CD4-positive, alpha-beta T cell treated with Interleukin-4 for 1 hour (primary cell): Measurements from ENCODE around the gene CLEC16A.
"Not testable (repeated sequence)": the region's sequence is repeated elsewhere in the genome, so short reads cannot be mapped to it uniquely, and the experiment has no call there.

Source experiments
- DNase-seq, 2 donors: peaks; one replicate each; pipeline ENCODE4 v3.0.0-alpha.2; 2020 to 2022

Gene CLEC16A

DNA sequence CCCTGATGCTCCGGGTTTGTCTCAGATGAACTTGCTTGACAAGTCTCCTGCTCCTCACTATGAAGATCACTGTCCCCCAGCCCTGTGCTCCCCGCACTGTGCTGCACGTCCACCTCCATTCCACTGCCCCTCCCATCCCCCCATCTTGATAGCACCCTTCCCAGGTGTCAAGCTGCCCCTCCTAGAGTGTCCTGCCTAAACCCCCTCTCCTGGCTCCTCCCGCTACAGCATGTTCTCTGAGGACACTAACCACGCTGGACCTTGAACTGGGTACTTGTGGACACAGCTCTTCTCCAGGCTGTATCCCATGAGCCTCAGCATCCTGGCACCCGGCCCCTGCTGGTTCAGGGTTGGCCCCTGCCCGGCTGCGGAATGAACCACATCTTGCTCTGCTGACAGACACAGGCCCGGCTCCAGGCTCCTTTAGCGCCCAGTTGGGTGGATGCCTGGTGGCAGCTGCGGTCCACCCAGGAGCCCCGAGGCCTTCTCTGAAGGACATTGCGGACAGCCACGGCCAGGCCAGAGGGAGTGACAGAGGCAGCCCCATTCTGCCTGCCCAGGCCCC, 20.6 kb upstream of the CLEC16A start:
- DNase-seq: no peak

DNA sequence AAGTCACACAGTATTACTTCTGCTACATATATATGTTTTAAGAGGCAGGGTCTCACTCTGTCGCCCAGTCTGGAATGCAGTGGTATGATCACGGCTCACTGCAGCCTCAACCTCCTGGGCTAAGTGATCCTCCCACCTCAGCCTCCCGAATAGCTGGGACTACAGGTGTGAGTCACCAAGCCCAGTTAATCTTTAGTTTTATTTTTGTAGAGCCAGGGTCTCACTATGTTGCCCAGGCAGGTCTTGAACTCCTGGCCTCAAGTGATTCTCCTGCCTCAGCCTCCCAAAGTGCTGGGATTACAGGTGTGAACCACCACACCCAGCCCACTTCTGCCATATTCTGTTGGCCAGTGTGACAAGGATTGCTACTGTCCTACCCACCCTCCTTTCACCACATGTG, 19.1 kb upstream of the CLEC16A start:
- DNase-seq: not testable (repeated sequence)

DNA sequence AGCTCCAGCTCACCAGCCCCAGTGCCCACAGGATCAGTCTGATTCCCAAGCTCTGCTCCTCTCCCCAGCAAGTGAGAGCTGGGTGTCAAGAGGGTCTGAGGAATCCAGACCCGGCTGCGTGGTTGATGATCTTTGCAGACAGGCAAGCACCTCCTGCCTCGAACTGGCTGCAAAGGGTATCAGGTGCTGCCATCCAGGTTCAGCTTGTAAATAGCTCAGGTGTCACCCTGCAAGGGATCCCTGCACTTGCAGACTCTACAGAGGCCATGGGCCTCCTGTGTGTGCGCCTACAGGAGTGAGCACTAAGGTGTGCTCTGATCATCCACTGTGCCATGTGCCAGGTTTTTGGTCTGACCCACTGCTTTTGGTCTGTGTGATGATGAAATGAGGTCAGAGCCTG, 18.3 kb upstream of the CLEC16A start:
- DNase-seq: no peak

DNA sequence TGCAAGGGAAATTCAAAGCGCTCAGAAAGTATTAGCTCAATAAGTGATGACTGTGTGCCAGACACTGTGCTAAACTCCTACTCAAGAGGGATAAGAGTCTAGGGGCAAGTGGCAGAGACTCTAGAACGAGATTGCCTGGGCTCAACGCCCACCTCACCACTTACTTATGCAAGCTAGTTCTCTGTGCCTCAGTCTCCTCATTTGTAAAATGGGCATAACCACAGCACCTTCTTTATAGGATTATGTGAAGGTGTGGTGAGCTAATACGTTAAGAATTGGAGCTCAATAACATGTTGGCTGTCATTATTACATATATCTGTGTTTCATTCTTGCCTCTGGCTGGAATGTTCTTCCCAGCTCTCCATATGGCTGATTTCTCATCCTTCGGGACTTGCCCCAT, 17.5 kb upstream of the CLEC16A start:
- no peak for DNase-seq

DNA sequence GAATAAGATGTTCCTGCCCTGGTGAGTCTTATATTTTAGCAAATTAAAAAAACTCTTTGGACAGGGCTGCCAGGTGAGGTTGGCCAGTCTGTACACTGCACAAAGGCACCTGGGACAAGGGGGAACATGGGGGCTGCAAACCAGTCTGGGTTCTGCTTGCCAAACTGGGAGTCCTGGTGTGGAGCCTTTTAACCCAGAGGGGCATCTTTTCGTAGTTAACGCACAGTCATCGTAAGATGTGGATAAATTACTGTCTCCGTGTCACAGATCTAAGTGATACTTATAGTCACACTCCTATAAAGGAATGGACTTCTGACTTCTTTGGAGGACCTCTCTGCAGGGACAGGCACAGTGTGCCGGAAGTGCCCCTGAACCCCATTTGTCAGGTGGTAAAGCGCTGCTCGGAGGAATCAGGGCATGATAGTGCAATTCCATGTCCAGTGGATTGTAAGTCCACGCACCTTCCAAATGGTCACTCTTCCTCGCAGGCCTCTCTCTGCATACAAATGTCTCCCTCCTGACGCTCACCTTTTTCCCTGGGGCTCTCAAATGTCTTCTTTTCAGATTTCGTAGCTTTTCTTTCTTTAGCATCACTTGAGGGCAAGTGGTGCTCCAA, 16.8 kb upstream of the CLEC16A start:
- DNase-seq: no peak

DNA sequence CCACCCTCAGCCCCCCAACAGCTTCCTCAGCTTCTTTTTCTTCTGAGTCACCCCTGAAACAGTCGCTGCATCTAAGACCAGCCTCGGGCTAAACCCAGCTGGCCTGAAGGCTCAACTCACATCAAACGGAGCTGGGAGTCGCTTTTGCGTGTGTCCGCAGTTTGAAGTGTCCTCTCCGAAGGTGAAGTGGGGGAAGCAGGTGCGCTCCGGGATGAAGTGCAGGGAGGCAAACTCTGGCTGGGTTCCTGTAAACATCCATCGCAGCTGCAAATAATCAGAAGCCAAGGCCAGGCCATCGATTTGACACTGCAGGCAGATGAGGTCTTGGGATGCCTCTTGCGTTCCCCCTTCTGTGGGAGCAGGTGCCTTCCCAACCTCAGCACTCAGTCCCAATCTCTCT, 15.3 kb upstream of the CLEC16A start:
- DNase-seq: not testable (repeated sequence)

DNA sequence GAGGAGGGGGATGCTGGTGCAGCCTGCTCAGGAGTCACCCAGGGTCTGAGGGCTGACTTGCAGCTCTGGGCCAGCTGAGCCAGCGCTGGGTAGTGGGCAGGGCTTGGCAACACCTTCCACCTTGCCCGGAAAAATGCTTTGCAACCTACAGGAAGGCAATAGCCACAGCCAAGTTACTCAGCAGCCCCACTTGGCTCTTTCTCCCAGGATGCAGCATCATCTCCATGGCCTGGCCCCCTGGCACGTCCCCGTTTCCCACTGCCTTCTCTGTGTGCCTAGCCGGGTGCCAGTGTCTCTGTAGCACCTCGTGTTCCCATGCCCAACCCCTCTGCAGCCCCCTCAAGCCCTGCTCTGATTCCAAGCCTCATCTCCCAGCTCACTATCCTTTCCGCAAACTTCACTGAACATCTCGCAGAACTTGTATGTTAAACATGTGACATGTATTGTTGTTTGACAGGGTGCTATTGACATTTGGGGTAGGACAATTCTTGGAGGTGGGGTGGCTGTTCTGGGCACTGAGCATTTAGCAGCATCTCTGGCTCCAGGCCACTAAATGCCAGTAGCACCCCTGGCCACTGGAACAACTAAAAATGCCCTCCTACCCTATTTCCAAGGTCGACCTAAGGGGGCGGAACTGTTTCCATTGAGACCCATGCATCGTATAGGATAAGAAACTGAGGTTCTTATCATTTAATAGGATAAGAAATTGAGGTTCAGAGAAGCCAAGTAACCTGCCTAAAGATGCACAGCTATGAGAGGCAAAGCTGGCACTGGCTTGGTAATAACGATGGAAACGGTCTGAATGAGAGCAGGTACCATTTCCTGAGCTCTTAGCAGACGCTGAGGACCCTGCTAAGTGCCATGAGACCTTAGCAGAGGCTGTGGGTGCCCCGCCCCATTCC, 14.3 kb upstream of the CLEC16A start:
- DNase-seq: no peak

DNA sequence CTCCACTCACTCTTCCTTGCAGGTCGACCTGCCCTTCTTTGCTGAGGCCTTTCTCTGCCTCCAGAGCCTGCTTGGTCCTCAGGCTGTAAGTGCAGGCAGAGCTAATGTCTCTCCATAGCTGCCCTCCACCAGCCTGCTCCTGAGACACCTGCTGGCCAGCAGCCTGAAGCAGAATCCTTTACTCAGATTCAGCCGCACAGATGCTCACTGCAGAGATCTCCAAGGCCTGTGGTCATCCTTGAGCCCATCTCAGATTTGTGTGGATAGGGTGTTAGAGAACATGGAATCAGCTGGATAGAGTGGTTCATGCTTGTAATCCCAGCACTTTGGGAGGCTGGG, 13.6 kb upstream of the CLEC16A start:
- DNase-seq: no peak

DNA sequence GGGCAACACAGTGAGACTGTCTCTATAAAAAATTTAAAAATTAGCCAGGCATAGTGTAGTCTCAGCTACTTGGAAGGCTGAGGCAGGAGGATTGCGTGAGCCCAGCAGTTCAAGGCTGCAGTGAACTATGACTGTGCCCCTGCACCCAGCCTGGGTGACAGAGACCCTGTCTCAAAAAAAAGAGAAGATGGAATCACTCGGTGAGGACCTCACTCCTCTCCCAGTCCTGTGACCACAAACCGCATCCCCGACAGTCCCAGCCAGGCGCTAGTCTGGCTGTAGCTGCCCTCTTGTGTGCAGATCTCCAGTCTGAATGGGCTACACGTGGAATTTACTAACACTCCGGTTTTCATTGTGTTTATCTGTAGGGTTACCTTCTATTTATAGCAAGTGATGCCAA, 13.2 kb upstream of the CLEC16A start:
- no peak for DNase-seq

DNA sequence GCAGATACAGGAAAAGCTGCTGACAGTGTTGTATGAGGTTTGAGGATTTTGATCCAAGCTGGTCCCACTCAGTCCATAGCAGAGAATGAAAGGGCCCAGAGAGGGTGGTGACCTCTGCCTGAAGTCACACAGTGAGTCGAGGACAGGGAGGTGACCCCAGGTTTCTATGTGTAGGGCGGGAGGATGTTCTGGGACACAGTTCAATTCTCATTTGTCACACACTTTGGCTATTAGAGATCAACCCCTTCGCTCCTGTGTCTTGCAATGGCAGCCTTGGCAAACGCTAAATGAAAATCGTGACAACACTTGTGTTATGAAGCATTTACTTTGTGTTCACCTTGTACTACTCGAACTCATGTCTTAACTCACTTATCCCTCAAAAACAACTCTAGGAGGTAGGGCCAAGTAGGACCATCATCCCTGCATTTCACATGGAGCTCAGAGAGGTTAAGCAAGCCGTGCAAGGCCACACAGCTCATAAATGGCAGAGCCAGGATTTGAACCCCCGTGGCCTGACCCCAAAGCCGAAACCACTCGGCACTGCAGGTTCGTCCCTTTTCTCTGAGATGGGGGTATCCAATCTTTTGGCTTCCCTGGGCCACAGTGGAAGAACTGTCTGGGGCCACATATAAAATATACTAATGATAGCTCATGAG, 12.3 kb upstream of the CLEC16A start:
- no peak for DNase-seq

DNA sequence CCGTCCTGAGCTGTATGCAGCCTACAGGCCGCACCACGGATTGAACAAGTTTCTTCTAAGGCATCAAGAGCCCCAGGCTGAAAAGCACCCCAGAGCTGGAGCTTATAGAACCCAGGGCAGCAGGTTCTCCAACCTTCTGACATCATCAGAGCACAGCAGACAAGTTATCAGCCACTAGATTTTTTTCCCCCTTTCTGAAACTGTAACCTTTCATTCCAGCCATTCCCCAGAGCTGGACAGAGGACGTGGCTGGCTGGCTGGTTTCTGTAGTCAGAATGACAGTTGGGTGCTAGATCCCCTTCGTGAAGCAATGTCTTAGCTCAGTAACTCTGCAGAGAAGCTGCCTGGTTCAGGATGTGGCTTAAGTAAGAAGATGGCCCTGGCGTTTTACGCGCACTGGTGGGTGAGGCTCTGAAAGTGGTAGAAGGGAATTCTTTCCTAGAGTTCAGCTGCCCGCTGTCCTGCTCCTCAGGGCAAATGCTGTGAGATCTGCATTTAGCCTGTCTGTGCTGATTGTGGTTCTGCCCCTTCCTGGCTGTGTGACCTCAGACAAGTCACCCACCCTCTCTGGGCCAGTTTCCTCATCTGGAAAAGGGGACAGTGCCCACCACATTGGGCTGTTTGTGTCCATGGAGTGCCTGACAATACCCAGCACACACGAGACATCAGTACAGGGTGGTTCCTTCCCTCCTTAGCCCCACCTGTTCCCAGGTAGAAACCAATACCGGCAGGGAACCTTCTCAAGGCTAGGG, 11.2 kb upstream of the CLEC16A start:
- DNase-seq: no peak

DNA sequence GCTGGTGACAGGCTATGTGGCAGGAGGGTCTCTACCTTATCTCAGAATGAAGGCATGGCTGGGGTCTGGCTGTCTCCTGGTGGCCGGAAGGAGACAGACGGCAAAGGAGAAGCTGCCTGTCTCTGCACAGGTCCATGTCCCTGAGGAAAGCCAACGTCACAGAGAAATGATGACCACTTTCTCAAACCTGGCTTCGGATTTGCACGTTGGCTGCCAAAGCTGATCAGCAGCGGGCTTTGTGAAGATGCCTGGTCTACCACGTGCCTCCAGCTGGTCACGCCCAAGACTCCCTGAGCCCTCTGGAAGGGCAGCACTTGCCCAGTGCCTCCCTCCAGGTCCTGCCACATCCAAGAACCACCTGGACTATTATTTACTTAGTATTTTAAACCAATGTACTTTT, 10.5 kb upstream of the CLEC16A start:
- DNase-seq: no peak

DNA sequence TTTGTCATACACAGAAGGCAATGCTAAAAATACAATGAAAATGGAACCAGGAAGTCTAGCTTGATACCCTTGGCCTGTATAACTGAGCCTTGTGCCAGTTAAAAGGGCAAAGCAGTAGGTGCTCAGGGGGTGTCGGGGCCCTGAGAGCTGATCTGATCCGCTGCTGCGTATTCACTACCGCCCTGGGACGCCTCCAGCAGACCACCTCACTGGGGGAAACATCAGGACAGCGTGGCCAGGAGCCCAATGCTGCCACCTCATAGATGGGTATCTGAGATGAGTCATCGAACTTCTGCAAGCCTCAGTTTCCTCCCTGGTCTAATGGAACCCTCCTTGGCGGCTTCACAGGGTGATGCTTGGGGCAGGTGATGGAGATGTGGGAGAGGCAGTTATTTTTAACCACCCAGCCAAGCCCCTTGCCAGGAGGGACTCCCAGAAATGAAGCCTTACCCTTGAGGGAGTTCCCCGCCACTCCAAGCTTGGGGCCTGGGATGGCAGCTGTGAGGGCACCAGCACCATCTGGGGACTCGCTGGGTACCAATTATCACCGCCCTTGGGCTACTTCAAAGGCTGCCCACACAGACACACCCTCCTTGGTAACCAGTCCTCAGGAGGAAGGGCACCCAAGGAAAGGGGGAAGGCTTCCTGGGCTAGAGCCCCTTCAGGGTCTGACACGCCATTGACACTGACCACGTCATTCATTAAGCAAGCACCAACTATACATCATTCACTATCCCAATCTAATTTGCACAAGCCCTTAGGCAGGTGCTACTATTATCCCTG, 9.8 kb upstream of the CLEC16A start:
- DNase-seq: no peak

DNA sequence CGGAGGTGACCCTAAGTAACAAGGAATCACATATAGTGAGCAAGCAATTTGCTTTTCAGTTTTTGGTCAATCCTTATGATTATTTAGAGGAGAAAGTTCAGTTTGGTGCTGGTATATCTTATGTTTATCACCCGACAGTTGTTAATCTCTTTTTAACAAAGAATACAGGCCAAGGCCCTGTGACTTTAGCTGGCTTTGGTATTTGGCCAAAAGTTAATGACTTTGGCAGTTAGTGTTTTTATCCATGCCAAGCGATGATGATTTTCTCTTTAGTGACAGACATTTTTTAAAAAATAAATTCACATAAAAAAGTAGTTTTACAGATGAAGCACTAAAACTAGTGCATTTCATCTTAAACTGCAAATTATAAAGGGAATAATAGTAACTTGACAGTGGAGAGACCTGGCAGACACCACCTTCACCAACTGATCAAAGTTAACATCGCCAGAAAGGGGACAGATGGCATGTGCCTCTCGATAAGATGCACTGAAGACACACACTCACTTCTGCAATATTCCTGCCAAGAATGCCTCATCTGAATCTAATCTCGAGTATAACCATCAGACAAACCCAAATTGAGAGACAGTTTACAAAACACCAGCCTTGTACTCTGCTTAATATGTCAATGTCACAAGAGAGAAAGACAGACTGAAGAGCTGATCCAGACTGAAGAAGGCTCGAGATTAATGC, 9.0 kb upstream of the CLEC16A start:
- DNase-seq: no peak

DNA sequence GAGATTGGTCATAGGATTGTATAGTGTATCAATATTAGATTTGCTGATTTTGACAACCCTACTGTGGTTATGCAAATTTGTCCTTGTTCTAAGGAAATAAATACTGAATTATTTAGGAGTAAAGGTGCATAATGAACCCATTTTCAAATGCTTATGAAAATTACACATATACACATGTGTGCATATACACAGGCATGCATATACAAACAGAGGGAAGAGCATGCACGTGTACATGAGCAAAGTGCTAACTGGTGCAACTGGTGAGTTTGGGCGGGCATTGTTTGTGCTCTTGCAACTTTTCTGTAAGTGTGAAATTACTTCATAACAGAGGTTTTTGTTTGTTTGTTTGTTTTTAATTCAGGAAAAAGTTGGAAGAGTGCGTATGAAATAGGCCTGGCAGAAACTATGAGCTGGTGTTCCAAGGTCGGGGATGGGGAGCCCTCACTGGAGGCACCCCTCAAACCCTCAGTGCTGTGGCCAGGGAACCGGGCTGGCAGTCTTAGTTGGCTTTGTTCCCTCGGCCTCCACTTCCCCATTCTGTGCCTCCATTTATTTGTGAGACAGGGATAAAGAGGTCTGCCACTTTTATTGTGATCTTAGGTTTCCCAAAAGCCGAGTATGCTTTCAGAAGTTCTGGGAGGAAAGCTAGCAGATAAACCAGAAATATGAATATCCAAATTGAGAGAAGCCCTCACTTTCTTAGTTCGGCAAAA, 7.9 kb upstream of the CLEC16A start:
- no peak for DNase-seq

DNA sequence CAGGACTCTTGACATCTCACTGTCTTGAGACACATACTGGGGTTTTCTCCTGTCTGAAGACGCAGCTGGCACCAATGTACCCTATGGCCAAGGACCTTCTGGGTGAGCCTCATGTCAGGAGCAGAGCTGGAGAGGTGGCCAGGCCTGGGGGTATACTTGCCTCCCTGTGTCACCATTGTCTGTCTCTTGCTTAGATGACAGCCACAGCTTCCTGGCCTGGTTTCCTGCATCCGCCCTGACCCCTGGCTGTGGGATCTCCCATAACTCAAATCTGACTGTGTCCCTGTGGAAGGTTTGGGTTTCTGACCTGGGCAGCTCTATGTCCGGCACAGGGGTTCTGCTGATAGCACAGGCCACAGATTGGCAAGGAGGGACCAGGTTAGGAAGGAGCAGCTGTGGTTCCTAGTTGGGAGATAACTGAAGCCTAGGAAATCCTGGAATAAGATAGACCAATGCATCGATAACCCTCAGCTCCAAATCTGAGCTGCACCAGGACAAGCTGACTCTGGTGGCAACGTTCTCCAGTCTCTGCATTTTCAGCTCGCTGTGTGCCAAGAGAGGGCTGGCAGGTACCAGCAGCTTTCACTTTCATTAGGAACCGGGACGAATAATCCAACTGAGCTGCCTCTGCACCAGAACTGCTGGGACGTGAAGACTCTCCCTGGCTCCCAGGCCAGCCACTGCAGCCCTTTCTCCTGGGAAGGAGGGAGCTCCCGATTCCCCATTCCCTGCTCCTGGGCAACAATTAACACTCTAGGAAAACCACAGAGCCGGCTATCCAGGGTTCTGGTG, 7.1 kb upstream of the CLEC16A start:
- no peak for DNase-seq

DNA sequence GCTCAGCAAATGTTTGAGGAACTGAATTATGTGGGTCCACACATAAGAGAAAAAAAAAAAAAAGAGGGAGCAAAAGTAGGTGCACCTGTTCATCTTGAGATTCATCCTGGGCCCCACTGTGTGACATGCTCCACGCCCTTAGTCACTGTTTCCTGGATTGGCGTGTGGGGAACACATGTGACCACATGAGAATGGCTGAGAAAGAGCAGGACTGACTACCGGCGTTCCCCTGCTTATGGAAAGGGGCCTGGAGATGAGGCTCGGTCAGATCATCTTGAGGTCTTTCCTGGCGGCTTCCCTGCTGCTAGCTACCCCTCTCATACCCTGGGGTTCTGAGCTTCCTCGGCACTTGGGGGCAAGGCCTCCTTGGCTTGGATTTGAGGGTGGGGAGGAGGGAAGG, 6.0 kb upstream of the CLEC16A start:
- no peak for DNase-seq

DNA sequence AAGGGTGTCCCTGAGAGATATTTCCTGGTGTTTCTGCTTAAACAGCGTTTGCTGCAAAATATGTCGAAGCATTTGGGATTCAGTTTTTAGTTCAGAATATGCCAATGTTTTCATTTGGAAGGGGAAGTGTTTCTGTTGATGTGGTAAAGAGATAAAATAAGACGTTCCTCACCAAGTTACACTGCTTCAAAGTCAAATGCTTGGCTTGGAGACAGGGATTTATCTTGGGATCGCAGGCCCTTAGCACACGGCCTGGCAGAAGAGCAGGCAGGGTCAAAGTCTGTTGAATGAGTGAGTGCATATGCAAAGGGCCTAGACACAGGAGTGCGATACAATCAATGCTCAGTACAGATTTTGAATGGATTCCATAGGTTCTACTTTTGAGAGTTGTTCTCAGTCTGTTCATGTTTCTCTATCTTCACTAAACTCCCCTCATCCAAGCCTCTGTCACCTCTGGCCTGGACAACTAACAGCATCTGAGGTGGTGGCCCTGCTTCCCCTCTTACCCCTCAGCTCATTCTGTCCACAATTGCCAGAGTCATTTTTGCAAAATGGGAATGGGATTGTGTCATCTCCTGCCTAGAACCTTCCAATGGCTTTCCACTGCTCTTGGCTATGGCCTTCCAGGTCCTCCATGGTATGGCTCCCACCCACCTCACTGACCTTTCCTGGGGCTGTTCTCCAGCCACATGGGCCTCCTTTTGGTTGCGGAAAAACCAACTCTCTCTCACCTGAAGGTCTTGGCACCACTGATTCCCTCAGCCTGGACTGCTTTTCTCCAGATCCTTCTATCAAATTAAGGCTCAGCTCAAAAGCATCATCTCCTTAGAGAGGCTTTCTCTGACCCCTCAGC, 5.3 kb upstream of the CLEC16A start:
- no peak for DNase-seq

DNA sequence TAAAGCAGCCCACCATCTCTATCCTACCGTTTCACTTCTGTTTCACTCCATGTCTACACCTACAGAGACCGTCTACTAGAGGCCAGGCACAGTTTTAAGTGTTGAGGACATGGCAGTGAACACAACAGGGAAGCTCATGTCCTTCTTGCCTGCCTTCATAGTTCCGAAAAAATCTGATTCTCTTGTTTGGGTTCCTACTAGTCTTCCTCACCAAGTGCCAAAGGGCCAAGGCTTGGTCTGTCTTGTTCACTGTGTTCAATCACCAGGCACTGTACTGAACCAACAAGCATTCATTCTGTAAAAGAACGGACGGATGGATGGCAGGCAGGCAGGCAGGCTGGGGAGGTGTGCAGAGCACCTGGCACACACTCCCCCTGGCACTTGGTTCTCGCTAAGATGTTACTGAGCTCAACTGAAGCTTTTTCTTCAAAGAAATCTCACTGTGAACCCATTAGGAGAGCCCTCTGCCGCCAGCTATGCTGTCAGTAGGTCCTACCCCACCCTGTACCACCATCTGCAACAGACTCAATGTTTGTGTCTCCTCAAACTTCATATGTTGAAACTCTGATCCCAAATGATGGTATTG, 4.6 kb upstream of the CLEC16A start:
- DNase-seq: no peak
